ENCODE results near the gene COL4A6.

DNA sequence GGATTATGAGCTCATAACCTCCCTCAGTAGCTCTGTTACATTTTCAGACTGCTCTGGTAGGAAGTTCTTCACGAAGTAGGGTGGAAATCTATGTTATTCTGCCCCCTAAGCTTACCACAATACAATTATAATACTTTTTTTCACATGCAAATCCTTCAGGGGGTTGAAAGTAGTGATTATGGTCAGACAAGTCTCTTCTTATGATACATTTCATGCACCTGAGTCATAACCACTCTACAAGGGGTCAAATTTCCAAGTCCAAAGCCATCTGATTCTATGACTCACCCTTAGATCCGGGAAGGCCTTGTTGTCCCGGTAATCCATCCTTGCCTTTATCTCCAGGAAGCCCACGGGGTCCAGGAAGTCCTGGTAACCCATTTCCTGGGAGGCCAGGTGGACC lies 251.4 kb downstream of the COL4A6 start:
- TF ChIP-seq ESRRG (CRISPR knock-in tag; IDR thresholded peaks at IDR 0.05) (no peak), ZNF565 (CRISPR knock-in tag; conservative IDR thresholded peaks at IDR 0.05; ENCODE audit: low read depth) (no peak), ARNTL (CRISPR knock-in tag; IDR thresholded peaks at IDR 0.05; ENCODE audit: borderline replicate concordance, low read depth) (no peak), ZFP3 (CRISPR knock-in tag; IDR thresholded peaks at IDR 0.05) (no peak), TCF4 (CRISPR knock-in tag; IDR thresholded peaks at IDR 0.05; ENCODE audit: borderline replicate concordance) (no peak), RARB (CRISPR knock-in tag; IDR thresholded peaks at IDR 0.05) (no peak), ZC3H10 (CRISPR knock-in tag; IDR thresholded peaks at IDR 0.05) (no peak), SNAI2 (CRISPR knock-in tag; IDR thresholded peaks at IDR 0.05) (no peak), ZFP30 (CRISPR knock-in tag; IDR thresholded peaks at IDR 0.05) (no peak), PPARA (CRISPR knock-in tag; IDR thresholded peaks at IDR 0.05; ENCODE audit: borderline replicate concordance) (no peak)
- TF ChIP-seq, protein P1, sequence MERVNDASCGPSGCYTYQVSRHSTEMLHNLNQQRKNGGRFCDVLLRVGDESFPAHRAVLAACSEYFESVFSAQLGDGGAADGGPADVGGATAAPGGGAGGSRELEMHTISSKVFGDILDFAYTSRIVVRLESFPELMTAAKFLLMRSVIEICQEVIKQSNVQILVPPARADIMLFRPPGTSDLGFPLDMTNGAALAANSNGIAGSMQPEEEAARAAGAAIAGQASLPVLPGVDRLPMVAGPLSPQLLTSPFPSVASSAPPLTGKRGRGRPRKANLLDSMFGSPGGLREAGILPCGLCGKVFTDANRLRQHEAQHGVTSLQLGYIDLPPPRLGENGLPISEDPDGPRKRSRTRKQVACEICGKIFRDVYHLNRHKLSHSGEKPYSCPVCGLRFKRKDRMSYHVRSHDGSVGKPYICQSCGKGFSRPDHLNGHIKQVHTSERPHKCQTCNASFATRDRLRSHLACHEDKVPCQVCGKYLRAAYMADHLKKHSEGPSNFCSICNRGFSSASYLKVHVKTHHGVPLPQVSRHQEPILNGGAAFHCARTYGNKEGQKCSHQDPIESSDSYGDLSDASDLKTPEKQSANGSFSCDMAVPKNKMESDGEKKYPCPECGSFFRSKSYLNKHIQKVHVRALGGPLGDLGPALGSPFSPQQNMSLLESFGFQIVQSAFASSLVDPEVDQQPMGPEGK (CRISPR knock-in tag; IDR thresholded peaks at IDR 0.05; ENCODE audit: borderline replicate concordance) = no peak
- TF ChIP-seq, protein P2, sequence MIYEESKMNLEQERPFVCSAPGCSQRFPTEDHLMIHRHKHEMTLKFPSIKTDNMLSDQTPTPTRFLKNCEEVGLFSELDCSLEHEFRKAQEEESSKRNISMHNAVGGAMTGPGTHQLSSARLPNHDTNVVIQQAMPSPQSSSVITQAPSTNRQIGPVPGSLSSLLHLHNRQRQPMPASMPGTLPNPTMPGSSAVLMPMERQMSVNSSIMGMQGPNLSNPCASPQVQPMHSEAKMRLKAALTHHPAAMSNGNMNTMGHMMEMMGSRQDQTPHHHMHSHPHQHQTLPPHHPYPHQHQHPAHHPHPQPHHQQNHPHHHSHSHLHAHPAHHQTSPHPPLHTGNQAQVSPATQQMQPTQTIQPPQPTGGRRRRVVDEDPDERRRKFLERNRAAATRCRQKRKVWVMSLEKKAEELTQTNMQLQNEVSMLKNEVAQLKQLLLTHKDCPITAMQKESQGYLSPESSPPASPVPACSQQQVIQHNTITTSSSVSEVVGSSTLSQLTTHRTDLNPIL (CRISPR knock-in tag; IDR thresholded peaks at IDR 0.05; ENCODE audit: low read depth) = no peak
